GM12872 (cell line): ENCODE data around the gene PACRG.

Source experiments
- TF ChIP-seq, protein P1 (sequence below): IDR thresholded peaks from 3 replicates; pipeline ENCODE4 v1.5.1; 2011; ENCODE audit warnings: low read depth, mild to moderate bottlenecking, low read length, moderate library complexity; ENCODE audit not compliant: insufficient read depth

PACRG gene

DNA sequence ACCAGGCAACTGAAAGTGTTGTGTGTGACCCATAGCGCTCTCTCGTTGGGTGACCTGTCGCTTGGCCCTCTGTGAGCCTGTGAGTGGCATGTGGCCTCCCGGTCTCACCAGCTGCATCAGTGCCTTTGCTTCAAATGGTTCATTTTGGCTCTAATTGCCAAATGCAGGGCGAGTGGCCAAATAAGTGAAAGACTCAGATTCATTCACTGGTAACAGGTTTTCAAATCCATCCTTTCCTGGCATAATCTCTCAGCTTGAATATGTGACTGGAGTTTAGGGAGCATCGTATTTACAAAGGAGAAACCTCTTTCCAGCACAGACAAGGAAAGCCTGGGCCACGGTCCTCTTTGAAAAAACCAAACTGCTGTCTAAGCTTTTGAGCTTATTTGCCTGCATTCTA lies 365.1 kb downstream of the PACRG start:
- TF ChIP-seq, protein P1, sequence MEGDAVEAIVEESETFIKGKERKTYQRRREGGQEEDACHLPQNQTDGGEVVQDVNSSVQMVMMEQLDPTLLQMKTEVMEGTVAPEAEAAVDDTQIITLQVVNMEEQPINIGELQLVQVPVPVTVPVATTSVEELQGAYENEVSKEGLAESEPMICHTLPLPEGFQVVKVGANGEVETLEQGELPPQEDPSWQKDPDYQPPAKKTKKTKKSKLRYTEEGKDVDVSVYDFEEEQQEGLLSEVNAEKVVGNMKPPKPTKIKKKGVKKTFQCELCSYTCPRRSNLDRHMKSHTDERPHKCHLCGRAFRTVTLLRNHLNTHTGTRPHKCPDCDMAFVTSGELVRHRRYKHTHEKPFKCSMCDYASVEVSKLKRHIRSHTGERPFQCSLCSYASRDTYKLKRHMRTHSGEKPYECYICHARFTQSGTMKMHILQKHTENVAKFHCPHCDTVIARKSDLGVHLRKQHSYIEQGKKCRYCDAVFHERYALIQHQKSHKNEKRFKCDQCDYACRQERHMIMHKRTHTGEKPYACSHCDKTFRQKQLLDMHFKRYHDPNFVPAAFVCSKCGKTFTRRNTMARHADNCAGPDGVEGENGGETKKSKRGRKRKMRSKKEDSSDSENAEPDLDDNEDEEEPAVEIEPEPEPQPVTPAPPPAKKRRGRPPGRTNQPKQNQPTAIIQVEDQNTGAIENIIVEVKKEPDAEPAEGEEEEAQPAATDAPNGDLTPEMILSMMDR, result no peak

DNA sequence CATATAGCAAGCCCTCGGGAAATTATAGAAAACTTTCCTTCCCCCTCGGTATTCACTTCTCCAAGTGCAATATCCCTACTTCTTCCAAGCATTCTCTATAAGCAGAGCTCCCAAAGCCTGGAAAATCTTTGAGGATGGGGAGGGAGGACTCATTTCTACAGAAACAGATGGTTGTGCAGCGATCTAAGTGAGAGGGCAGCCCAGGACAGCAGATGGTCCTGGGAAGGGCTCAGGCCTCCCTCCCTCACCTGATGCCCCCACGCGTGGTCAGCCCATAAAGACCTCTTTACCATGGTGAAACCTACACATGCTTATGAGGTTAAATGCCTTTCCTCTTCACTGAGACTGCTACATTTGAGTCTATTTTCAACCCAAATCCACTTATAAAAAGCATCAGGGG lies 367.1 kb downstream of the PACRG start:
- TF ChIP-seq, protein P1, result no peak

DNA sequence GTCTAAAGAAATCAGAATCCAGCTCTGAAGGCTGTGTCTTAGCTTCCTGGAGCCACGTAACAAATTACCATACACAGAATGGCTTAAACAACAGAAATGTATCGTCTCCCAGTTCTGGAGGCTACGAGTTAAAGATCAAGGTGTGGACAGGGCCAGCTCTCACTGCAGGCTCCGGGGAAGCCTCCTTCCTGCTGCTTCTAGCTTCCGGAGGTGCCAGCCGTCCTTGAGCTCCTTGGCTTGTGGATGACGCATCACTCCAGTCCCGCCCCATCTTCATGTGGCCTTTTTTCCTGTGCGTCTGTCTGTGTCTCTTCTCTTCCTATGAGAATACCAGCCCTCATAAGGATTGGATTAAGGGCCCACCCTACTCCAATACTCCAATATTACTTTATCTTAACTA lies 367.6 kb downstream of the PACRG start:
- TF ChIP-seq, protein P1, result no peak

DNA sequence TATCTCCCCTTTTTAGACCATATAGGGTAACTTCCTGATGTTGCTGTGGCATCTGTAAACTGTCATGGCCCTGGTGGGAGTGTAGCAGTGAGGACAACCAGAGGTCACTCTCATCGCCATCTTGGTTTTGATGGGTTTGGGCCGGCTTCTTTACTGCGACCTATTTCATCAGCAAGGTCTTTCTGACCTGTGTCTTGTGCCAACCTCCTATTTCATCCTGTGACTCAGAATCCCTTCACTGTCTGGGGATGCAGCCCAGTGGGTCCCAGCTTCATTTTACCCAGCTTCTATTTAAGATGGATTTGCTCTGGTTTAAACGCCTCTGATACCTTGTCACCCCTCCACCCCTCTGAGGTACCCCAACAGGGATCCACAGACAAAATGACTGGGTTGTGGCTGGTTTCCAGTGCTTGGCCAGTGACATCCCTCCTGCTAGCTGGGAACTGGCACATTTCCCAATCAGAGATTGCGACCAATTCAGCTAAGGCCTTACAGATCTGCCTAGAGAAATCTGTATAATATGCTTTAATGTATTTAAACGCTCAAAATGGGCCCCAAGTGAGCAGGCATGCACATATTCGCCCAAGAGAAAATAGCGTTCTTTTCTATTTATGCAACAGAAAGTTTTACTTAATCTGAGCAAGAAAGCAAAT lies 371.2 kb downstream of the PACRG start:
- TF ChIP-seq, protein P1, result no peak

DNA sequence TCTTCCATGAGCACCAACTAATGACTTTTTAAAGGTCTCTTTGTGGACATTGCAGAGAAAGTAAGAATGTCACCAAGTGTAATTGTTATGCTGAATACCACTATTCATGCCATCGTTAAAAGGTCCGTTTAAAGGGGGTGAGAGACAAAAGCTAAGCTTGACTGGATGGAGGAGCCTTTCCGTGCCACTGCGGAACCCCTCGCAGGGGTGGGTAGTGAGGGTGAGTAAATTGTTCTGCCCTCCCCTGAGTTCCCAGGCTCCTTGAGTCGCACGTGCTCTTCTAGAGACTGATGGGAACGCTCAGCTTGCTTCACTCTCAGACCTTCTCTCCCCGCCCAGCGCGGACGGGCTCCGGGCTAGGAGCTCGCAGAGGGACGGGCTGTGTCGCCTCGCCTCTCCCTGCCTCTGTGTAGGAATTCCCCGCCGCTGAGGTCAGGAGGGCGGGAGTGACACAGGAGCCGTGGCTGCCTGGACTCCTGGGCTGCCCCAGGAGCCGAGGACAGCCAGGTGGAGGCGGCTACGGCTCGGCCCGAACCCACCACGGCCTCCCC lies 371.9 kb downstream of the PACRG start:
- TF ChIP-seq, protein P1, result no peak

DNA sequence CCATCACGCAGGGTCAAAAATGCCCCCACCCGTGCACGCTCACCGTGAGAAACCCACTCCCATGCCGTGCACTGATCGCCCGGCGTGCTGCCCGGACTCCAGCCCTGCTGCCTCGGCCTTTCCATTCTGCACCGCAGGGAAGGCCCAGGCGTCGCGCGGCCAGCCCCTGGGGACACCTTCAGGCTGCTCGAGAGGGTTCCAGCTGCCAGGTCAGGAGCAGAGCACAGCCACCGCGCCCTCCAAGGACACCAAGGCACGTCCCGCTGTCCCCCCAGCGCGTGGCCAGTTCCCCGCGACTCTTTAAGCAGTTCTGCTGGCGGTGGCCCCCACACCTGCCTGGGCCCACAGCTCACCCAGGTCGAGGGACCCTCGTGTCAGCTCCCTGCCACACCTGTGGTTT lies 372.5 kb downstream of the PACRG start:
- TF ChIP-seq, protein P1, result no peak

DNA sequence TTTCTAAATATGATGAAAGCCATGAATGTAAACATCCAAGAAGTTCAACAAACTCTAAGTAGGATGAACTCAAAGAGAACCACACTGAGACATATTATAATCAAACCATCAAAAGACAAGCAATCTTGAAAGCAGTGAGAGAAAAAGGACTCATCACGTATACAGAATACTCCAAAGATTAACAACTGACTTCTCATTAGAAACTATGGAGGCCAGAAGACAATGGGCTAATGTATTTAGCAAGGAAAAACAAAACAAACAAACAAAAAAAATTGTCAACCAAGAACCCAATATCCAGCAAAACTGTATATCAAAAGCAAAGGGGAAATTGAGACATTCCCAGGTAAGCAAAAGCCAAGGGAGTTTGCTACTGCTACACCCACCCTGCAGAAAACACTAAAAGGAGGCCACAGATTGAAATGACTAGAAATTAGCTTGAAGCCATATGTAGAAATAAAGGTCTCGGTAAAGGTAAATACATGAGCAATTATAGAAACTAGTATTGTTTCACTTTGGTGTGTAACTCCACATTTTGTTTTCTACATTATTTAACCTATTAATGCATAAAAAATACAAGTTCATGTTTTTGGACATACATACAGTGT lies 385.7 kb downstream of the PACRG start:
- TF ChIP-seq, protein P1, result no peak
